ENCODE results near the gene IL19. TPM values are rescaled to one million over a fixed set of nuclear protein-coding genes. Genes with fewer than 3 reads are reported as not detected.

IL19 gene
- polyA plus RNA-seq, 1 experiment, result 0.07 TPM

DNA sequence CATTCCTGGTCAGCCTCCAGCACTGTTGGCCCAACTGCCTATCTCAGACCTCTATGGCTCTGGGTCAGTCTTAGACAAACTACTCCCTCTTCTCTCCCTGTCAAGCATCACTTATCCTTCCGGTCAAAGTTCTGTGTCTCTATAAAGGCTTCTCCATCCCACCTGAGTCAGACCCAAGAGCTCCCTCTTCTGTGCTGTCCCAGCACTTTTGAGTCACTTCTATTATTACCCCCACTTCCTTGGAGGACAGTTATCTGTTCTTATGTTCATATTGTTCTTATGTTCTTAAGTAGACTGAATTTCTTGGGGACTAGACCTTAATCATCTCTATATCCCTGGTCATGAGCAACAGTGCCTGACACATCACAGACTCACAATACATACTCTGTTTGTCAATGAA, 30.9 kb downstream of the IL19 start:
- Histone ChIP-seq H3K9me3 (ENCODE audit: control insufficient read depth, insufficient read depth, low read length) (no peaks in the 10 kb centered on the region), H3K27me3 (ENCODE audit: control insufficient read depth, insufficient read depth, low read length) (peaks cover 2% of the 10 kb centered on the region), H3K27ac (ENCODE audit: low read depth, low read length) (no peak overlapping the region), H3K4me3 (ENCODE audit: low read depth, low read length) (no peak overlapping the region)
- TF ChIP-seq, protein P1, sequence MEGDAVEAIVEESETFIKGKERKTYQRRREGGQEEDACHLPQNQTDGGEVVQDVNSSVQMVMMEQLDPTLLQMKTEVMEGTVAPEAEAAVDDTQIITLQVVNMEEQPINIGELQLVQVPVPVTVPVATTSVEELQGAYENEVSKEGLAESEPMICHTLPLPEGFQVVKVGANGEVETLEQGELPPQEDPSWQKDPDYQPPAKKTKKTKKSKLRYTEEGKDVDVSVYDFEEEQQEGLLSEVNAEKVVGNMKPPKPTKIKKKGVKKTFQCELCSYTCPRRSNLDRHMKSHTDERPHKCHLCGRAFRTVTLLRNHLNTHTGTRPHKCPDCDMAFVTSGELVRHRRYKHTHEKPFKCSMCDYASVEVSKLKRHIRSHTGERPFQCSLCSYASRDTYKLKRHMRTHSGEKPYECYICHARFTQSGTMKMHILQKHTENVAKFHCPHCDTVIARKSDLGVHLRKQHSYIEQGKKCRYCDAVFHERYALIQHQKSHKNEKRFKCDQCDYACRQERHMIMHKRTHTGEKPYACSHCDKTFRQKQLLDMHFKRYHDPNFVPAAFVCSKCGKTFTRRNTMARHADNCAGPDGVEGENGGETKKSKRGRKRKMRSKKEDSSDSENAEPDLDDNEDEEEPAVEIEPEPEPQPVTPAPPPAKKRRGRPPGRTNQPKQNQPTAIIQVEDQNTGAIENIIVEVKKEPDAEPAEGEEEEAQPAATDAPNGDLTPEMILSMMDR (IDR thresholded peaks at IDR 0.05; ENCODE audit: low read depth, low read length), result no peak
- no peak for DNase-seq (ENCODE audit: low read depth, low spot score)
- ChIA-PET CTCF (interaction anchor here (1.1 kb wide), 1 partner anchor 110 kb away, joined by 3 read pairs; no protein-coding TSS in a partner anchor), POLR2A (no interaction called here)

DNA sequence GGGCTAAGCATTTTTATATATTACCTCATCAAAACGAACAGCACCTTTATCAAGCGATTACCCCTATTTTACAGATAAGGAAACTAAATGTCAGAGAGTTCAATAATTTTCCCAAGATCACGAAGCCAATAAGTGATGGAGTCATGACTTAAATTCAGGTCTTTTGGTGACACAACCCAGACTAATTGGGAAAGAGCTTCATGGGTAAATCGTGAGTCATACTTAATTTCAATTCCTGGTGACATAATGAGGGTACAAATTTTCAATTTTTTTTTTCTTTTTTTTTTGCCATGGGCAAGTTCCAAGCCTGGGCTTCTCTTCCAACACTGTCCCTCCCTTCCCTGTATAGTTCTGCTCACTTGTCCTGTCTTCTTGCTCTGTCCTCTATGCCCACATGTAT, 31.8 kb downstream of the IL19 start:
- CTCF ChIA-PET, result no interaction called here
- POLR2A ChIA-PET, result no interaction called here
- H3K27ac ChIP-seq (ENCODE audit: low read depth, low read length), result no peak overlapping the region
- no peak for DNase-seq (ENCODE audit: low read depth, low spot score)
- H3K4me3 ChIP-seq (ENCODE audit: low read depth, low read length), result no peak overlapping the region
- H3K27me3 ChIP-seq (ENCODE audit: control insufficient read depth, insufficient read depth, low read length), result peaks cover 2% of the 10 kb centered on the region
- TF ChIP-seq, protein P1 (IDR thresholded peaks at IDR 0.05; ENCODE audit: low read depth, low read length), result no peak
- no peaks in the 10 kb centered on the region for H3K9me3 ChIP-seq (ENCODE audit: control insufficient read depth, insufficient read depth, low read length)

DNA sequence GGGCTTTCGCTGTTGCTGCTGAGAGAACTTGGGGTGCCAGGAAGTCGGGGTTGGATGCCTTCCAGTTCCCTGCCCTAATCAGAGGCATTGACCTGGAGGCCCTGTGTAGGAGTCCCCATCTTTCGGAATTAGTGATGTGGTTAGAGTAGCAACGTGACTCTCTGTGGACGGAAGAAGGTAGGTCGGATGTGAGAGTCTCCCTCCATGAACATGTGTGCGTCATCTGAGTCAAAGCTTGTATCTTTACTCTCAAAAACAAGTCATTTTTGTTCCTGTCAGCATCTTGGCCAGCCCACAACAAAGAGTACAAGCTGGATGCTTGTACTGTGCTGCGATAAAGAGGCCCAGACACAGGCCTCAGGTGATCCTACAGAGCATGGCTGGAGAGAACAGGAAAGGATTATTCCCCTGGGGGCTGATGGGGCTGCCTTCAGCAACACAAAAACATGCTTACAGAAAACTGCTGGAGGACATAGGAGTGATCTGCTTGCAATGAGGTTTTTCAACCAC, 32.7 kb downstream of the IL19 start:
- TF ChIP-seq, protein P1 (IDR thresholded peaks at IDR 0.05; ENCODE audit: low read depth, low read length), result no peak
- H3K9me3 ChIP-seq (ENCODE audit: control insufficient read depth, insufficient read depth, low read length), result no peaks in the 10 kb centered on the region
- no peak overlapping the region for H3K4me3 ChIP-seq (ENCODE audit: low read depth, low read length)
- DNase-seq (ENCODE audit: low read depth, low spot score), result no peak
- H3K27me3 ChIP-seq (ENCODE audit: control insufficient read depth, insufficient read depth, low read length), result peaks cover 2% of the 10 kb centered on the region
- no peak overlapping the region for H3K27ac ChIP-seq (ENCODE audit: low read depth, low read length)
- CTCF ChIA-PET, result interaction anchor here (1.2 to 1.4 kb wide), 2 partner anchors 24 to 109 kb away, joined by 4 read pairs; no protein-coding TSS in a partner anchor
- POLR2A ChIA-PET, result no interaction called here

DNA sequence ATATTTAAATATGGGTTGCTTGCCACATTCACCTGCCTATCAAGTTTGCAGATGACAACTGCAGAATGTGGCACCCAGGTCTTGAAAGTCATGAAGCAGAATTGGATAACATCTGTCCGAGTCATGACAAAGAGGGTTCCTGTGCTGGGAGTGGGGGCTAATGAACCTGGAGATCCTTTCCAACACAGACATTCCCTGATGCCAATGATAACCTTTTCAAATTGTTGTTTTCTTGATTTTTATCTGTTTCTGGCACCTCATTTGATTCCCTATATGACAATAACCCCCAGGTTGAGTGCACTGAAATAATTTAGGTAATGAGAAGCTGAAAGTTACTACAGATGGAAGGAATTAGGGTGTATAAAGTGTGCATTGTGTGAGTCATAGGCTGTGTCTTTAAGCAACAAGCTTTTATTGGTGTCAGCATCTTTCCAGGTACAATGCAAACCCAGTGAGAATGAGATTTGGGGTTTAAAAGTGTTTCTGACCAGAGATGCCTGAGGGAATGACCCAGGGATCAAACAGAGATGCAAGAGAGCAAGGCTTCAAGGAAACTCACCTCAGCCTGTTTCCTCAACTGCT, 33.7 kb downstream of the IL19 start:
- DNase-seq (ENCODE audit: low read depth, low spot score), result no peak
- H3K4me3 ChIP-seq (ENCODE audit: low read depth, low read length), result no peak overlapping the region
- POLR2A ChIA-PET, result no interaction called here
- no peak overlapping the region for H3K27ac ChIP-seq (ENCODE audit: low read depth, low read length)
- TF ChIP-seq, protein P1 (IDR thresholded peaks at IDR 0.05; ENCODE audit: low read depth, low read length), result no peak
- H3K9me3 ChIP-seq (ENCODE audit: control insufficient read depth, insufficient read depth, low read length), result no peaks in the 10 kb centered on the region
- CTCF ChIA-PET, result interaction anchor here (0.7 to 6.5 kb wide), 6 partner anchors 23 to 173 kb away, joined by 3 to 37 read pairs (median 4); no protein-coding TSS in a partner anchor
- peaks cover 2% of the 10 kb centered on the region for H3K27me3 ChIP-seq (ENCODE audit: control insufficient read depth, insufficient read depth, low read length)

DNA sequence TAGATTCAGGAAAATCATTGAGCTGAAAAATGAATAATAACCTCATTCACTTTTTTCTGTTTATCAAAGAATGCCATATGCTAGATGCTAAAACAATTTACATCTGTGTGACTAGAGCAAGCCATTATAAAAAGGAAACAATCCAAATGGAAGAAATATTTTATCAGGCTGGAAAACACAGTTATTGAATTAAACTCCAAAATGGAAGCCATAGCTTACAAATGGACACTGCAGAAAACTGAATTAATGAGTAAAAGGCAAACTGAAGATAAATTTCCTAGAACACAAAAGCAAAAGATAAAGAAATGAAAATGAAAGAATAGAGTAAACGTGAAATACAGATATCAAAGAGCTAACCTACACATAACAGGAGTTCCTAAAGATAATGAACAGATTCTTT, 34.8 kb downstream of the IL19 start:
- no peak overlapping the region for H3K27ac ChIP-seq (ENCODE audit: low read depth, low read length)
- no peak for DNase-seq (ENCODE audit: low read depth, low spot score)
- TF ChIP-seq, protein P1 (IDR thresholded peaks at IDR 0.05; ENCODE audit: low read depth, low read length), result no peak
- H3K9me3 ChIP-seq (ENCODE audit: control insufficient read depth, insufficient read depth, low read length), result no peaks in the 10 kb centered on the region
- ChIA-PET POLR2A (no interaction called here), CTCF (interaction anchor here (0.5 to 7.9 kb wide), 7 partner anchors 60 to 174 kb away, joined by 4 to 107 read pairs (median 5); partner anchors contain the start of gene IL20)
- H3K4me3 ChIP-seq (ENCODE audit: low read depth, low read length), result no peak overlapping the region
- H3K27me3 ChIP-seq (ENCODE audit: control insufficient read depth, insufficient read depth, low read length), result no peaks in the 10 kb centered on the region
